Measurements from ENCODE around the gene HS6ST3.

The HS6ST3 gene

GRCh38 chr13:96377835-96378234 lies 287.9 kb downstream of the HS6ST3 start:
- no peak for DNase-seq
- TF ChIP-seq POLR2A (IDR thresholded peaks at IDR 0.05; ENCODE audit: low read length): no peak
- TF ChIP-seq GATA1 (IDR thresholded peaks at IDR 0.05; ENCODE audit: low read depth, low read length): no peak

DNA sequence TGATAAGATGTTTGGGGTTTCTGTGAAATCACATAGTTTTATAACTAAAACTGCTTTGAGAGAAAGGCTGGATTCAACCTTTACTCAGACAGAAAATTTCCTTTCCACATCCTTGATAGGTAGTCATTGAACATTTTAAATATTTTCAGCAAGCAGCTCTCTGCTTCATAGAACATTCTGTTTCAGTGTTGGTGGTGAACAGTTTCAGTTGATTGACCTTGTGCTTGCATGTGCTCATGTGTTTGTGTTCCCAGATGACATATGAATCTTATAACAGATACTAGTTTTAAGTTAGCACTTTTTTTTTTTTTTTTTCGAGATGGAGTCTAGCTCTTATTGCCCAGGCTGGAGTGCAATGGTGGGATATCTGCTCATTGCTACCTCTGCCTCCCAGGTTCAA lies 290.1 kb downstream of the HS6ST3 start:
- no peak for DNase-seq
- TF ChIP-seq GATA1 (IDR thresholded peaks at IDR 0.05; ENCODE audit: low read depth, low read length): no peak

- no peak for DNase-seq
- TF ChIP-seq POLR2A (IDR thresholded peaks at IDR 0.05; ENCODE audit: low read length): no peak
- TF ChIP-seq GATA1 (IDR thresholded peaks at IDR 0.05; ENCODE audit: low read depth, low read length): no peak
Measured at GRCh38 chr13:96381681-96382080, 291.8 kb downstream of the HS6ST3 start.

GRCh38 chr13:96388598-96388997 lies 298.7 kb downstream of the HS6ST3 start:
- no peak for DNase-seq
- no peak for TF ChIP-seq POLR2A (IDR thresholded peaks at IDR 0.05; ENCODE audit: low read length)
- no peak for TF ChIP-seq GATA1 (IDR thresholded peaks at IDR 0.05; ENCODE audit: low read depth, low read length)

DNA sequence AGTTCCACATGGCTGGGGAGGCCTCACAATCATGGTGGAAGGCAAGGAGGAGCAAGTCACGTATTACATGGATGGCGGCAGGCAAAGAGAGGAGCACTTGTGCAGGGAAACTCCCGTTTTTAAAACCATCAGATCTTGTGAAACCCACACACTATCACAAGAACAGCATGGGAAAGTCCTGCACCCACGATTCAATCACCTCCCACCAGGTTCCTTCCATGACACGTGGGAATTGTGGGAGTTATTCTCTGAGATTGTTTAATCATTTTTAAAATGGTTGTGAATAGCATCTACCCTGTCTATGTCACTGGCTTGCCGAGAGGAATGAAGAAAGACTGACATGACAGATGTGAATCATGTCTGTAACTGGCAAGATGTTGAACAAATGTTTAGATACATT lies 301.7 kb downstream of the HS6ST3 start:
- DNase-seq: no peak
- TF ChIP-seq POLR2A (IDR thresholded peaks at IDR 0.05; ENCODE audit: low read length): no peak
- TF ChIP-seq GATA1 (IDR thresholded peaks at IDR 0.05; ENCODE audit: low read depth, low read length): no peak

- TF ChIP-seq POLR2A (IDR thresholded peaks at IDR 0.05; ENCODE audit: low read length) (no peak), GATA1 (IDR thresholded peaks at IDR 0.05; ENCODE audit: low read depth, low read length) (no peak)
- DNase-seq: no peak
Measured at GRCh38 chr13:96397807-96398206, 307.9 kb downstream of the HS6ST3 start.

GRCh38 chr13:96398486-96398885 lies 308.6 kb downstream of the HS6ST3 start:
- TF ChIP-seq GATA1 (IDR thresholded peaks at IDR 0.05; ENCODE audit: low read depth, low read length) (no peak), POLR2A (IDR thresholded peaks at IDR 0.05; ENCODE audit: low read length) (no peak)
- DNase-seq: no peak

GRCh38 chr13:96403241-96403640 lies 313.3 kb downstream of the HS6ST3 start:
- TF ChIP-seq GATA1 (IDR thresholded peaks at IDR 0.05; ENCODE audit: low read depth, low read length) (no peak), POLR2A (IDR thresholded peaks at IDR 0.05; ENCODE audit: low read length) (no peak)

DNA sequence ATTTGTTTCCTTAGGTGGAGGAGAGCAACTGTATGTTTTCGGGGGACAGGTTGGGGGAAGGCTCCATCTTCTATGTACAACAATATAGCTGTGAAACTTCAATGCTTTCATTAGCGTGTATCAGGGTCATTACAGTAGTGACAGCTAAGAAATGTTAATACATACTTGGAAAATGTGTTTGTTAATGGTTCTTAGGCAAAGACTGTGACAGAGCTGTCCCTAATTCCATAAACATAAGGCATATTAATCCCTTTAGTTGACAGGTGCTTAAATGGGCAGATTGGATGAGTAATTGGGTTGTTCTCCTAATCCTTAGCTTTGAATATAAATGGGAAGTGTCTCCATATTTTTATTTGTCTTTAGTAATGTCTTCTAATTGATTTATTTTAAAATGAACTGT lies 313.7 kb downstream of the HS6ST3 start:
- TF ChIP-seq POLR2A (IDR thresholded peaks at IDR 0.05; ENCODE audit: low read length) (no peak), GATA1 (IDR thresholded peaks at IDR 0.05; ENCODE audit: low read depth, low read length) (no peak)
- DNase-seq: no peak

More at GRCh38 chr13:96403241-96403640, 313.3 kb downstream of the HS6ST3 start:
- no peak for DNase-seq

- TF ChIP-seq POLR2A (IDR thresholded peaks at IDR 0.05; ENCODE audit: low read length) (no peak), GATA1 (IDR thresholded peaks at IDR 0.05; ENCODE audit: low read depth, low read length) (no peak)
- no peak for DNase-seq
Measured at GRCh38 chr13:96415831-96416385, 326.0 kb downstream of the HS6ST3 start.

GRCh38 chr13:96417939-96418685 lies 328.2 kb downstream of the HS6ST3 start:
- DNase-seq: no peak
- TF ChIP-seq POLR2A (IDR thresholded peaks at IDR 0.05; ENCODE audit: low read length) (no peak), GATA1 (IDR thresholded peaks at IDR 0.05; ENCODE audit: low read depth, low read length) (no peak)

DNA sequence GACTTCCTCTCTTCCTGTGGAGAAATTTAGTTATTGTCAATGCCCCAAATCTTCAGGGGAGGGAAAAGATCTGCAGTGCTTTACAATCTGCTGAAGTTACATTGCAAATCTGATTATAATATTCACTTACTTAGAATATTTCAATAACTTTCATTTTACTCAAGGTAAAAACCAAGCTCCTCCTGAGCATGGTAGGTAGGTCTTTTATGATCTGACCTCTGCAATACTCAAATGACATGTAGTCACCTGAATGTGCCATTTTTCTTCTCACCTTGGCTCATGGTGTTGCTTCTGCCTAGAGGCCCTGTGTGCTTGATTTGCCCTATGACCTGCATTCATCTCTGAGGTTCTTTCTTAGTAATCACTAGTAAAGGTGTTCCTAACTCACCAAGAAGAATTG lies 331.4 kb downstream of the HS6ST3 start:
- DNase-seq: no peak
- TF ChIP-seq POLR2A (IDR thresholded peaks at IDR 0.05; ENCODE audit: low read length) (no peak), GATA1 (IDR thresholded peaks at IDR 0.05; ENCODE audit: low read depth, low read length) (no peak)

DNA sequence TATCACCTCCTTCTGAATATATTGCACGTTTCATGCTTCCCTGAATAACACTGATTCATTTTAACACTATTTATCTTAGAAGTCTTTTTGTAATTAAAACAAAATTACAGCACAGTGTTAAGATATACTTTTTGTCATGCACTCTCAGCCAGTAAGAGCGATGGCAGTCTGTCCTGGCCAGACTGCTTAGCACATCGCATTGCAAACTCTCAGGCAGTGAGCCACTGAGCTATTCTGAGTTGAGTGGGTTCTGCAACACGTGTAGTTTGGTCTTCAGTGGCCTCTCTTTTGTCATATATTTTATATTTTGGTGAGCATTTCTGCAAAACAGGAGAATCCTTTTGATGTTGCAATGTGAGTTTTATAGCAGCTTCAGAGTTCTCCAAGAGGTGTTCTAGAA lies 332.1 kb downstream of the HS6ST3 start:
- TF ChIP-seq GATA1 (IDR thresholded peaks at IDR 0.05; ENCODE audit: low read depth, low read length): no peak
- TF ChIP-seq POLR2A (IDR thresholded peaks at IDR 0.05; ENCODE audit: low read length): no peak
- DNase-seq: no peak

DNA sequence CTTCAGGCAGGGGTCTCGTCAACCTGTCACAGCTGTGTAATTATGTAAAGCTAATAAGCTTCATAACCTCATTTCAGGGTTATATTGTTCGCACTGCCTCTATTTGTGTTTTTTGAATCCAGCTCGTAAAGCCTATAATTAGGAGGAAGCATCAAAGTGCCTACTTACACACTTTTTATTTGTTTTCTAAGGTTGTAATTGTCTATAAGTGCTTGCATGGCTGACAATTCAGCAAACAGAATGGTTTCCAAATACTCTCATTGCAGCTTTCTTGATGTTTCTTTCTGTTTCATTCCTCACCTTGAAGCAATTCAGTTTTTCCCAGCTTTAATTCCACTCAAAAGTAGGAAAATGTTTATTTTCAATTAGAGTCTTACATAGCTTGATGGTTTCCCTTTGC lies 336.3 kb downstream of the HS6ST3 start:
- DNase-seq: no peak
- TF ChIP-seq GATA1 (IDR thresholded peaks at IDR 0.05; ENCODE audit: low read depth, low read length) (no peak), POLR2A (IDR thresholded peaks at IDR 0.05; ENCODE audit: low read length) (no peak)

DNA sequence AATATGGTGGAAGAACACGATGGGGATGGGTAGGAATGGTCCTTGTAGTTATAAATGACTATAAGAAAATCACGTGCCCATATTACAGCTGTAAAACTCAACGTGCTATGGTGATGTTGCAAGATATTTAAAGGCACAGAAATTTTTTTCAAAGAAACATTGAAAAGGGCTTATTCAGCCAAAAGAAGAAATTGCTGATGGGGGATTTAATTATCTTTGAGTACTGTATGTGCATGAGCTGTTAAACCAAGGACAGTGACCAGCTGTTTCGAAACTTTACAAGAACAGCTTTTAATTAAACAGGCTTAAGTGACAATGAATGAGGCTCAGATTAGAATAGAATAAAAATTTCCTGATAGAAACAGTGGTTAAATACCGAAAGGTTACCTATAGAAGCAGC lies 339.0 kb downstream of the HS6ST3 start:
- no peak for DNase-seq
- no peak for TF ChIP-seq GATA1 (IDR thresholded peaks at IDR 0.05; ENCODE audit: low read depth, low read length)
- TF ChIP-seq POLR2A (IDR thresholded peaks at IDR 0.05; ENCODE audit: low read length): no peak
